GM13977 (cell line): Measurements from ENCODE around the gene IRAK4.
"Not testable (repeated sequence)": the region's sequence is repeated elsewhere in the genome, so short reads cannot be mapped to it uniquely, and the experiment has no call there.

Experiments
- DNase-seq: peaks from one replicate; pipeline ENCODE4 v3.0.0; 2012; ENCODE audit warnings: low spot score
- in situ Hi-C: fragments of 300-500 bp; cut with MboI; formaldehyde crosslinking; loops from one replicate; pipeline ENCODE4 v1.12.0; 2022; ENCODE audit warnings: low sequenced_read_pairs, low pct_unique_long_range_greater_than_20kb, mixed read lengths, inconsistent platforms; ENCODE audit not compliant: unreplicated experiment
- TF ChIP-seq, protein P1 (sequence below): IDR thresholded peaks from 2 replicates; pipeline ENCODE4 v1.5.1; 2012; ENCODE audit warnings: mild to moderate bottlenecking, control low read depth; ENCODE audit not compliant: insufficient read depth; ENCODE audit errors: extremely low read depth, missing control alignments

IRAK4 gene

DNA sequence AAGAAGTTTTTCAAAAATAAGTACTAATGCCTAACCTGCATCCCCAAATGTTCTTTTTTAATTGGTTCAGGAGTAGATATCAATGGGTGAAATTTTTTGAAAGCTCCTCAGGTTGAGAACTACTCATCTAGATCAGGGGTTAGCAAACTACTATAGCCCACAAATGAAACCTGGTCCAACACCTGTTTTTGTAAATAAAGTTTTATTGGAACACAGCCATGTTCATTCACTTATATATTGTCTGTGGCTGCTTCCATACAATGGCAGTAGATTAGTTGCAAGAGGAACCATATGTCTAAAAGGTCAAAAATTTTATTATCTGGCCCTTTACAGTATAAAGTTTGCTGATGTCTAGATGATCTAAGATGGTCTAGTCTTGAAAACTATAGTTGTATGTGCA lies 13.9 kb upstream of the IRAK4 start:
- in situ Hi-C loops = no loop called here
- DNase-seq = no peak
- TF ChIP-seq, protein P1, sequence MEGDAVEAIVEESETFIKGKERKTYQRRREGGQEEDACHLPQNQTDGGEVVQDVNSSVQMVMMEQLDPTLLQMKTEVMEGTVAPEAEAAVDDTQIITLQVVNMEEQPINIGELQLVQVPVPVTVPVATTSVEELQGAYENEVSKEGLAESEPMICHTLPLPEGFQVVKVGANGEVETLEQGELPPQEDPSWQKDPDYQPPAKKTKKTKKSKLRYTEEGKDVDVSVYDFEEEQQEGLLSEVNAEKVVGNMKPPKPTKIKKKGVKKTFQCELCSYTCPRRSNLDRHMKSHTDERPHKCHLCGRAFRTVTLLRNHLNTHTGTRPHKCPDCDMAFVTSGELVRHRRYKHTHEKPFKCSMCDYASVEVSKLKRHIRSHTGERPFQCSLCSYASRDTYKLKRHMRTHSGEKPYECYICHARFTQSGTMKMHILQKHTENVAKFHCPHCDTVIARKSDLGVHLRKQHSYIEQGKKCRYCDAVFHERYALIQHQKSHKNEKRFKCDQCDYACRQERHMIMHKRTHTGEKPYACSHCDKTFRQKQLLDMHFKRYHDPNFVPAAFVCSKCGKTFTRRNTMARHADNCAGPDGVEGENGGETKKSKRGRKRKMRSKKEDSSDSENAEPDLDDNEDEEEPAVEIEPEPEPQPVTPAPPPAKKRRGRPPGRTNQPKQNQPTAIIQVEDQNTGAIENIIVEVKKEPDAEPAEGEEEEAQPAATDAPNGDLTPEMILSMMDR = no peak

DNA sequence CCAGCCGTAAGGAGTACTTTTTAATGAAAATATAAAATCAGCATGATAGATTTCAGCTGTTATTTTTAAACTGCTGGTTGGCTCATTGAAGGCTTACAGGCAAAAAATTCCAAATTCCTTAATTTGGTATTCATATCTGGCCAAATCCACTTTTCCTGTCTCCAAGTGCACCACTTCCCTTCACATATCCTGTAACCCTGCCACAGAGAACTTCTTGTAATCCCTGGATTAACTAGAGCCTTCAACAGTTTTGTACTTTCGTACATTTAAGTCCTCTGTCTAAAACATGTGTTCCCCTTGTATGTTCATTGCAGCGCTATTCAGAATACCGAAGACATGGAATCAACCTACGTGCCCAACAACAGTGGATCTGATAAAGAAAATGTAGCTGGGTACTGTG lies 9.7 kb upstream of the IRAK4 start:
- TF ChIP-seq, protein P1 = no peak
- in situ Hi-C loops = no loop called here
- DNase-seq = no peak

DNA sequence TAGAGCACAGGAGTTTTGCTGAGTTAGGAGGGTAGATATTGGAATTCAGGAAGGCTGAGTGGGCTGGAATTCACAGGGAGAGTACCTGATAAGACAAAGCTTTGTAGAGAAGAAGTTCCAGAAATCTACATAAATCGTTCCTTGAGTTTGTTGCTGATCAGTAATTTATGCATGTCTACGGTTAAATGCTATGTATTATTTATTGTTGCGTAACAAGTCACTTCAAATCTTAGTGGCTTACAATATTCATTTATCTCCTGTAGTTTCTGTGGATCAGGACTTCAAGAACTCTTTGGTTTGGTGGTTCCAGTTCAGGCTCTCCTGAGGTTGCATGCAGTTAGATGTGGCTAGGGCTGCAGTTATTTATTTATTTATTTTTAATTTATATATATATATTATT lies 7.9 kb upstream of the IRAK4 start:
- TF ChIP-seq, protein P1 = no peak
- in situ Hi-C loops = no loop called here

DNA sequence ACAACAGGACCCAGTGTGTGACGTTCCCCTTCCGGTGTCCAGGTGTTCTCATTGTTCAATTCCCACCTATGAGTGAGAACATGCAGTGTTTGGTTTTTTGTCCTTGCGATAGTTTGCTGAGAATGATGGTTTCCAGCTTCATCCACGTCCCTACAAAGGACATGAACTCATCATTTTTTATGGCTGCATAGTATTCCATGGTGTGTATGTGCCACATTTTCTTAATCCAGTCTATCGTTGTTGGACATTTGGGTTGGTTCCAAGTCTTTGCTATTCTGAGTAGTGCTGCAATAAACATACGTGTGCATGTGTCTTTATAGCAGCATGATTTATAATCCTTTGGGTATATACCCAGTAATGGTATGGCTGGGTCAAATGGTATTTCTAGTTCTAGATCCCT lies 7.4 kb upstream of the IRAK4 start:
- in situ Hi-C loops, DNase-seq: not testable (repeated sequence)

More for the DNA sequence above, 7.9 kb upstream of the IRAK4 start:
- no peak for DNase-seq

DNA sequence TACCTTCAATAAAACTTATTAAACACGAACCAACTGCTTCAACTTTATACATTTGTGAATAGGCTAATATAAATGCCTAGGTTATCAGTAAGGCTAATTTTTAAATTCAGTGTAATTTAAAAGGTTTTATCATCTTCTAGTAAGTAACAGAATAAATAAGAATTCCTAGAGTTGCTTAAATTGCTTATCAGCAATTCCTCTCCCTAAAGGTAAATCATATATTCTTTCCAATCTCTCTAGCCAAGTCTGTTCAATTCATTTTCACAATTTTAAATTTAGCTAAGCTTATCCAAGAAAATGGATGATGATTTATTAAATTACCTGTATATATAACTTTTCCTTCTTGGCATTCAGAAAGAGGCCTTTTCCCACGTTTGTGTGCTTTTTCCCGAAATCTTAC lies 4.7 kb upstream of the IRAK4 start:
- in situ Hi-C loops = no loop called here
- no peak for DNase-seq
- TF ChIP-seq, protein P1 = no peak

DNA sequence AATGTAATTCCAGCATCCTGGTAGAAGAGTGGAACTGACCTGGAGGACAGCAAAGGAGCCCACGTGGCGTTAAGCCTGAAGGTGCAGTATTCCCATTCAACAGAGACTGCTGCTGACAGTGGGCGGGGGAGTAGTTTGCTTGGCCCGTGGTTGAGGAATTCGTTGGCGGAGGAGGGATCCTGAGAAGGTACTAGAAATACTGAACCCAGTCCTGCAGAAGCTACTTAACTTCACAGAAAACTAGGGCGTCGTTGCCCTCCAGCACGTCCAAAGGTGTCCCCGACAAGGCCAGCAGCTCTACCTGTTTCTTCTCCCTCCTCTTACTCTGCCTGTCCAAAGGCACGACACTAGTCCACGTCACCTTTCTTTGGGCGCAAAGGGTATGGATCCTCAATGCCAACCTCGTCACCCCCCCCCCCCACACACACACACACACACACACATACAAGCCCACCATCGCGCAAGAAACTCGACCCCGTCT lies 464 bp upstream of the IRAK4 start:
- TF ChIP-seq, protein P1 = no peak
- in situ Hi-C loops = no loop called here
- no peak for DNase-seq

DNA sequence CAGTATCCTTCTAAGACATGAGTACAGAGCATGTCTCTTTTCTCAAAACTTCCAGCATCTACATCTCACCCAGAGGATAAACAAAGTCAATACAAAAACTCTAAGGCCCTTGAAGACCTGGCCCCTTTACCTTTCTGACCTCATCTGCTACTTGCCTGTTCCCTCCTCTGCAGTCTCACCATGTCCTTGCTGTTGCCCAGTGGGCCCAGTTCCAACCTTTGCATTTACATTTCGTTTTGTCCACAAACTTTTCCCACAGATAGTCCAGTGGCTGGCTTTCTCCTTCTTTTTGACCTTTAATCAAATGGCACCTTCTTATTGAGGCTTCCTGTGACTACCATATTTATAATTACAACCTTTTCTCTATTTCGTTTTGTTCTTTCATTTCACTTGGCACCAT lies 1.6 kb downstream of the IRAK4 start:
- TF ChIP-seq, protein P1 = no peak
- in situ Hi-C loops = no loop called here
- no peak for DNase-seq
